MM.1S (cell line): ENCODE measurements around the gene HOXB1.

Experiments used
- CTCF ChIP-seq: fragments of 300-600 bp; sonication (generic); IDR thresholded peaks from 2 replicates; pipeline ENCODE4 v1.5.1; 2016; ENCODE audit warnings: antibody characterized with exemption, low read length, mixed read lengths
- EZH2 ChIP-seq: fragments of 300-600 bp; sonication (generic); optimal IDR thresholded peaks from 2 replicates; pipeline ENCODE3; 2017; ENCODE audit warnings: low read depth, mild to moderate bottlenecking, antibody characterized with exemption, low read length, mixed read lengths
- EZH2phosphoT487 ChIP-seq: fragments of 300-600 bp; sonication (generic); IDR thresholded peaks from 2 replicates; pipeline ENCODE4 v1.6.1; 2018; ENCODE audit warnings: antibody characterized with exemption, low read length

GRCh38 chr17:48530887-48531272, at the start of gene HOXB1:
- TF ChIP-seq EZH2: no peak
- TF ChIP-seq CTCF: no peak
- TF ChIP-seq EZH2phosphoT487: no peak
